HG03097 (cell line): Measurements from ENCODE around the gene TLK2.

Experiments
- ATAC-seq: cut with Tn5 transposase; IDR thresholded peaks from one replicate; pipeline ENCODE4 v1.9.1; 2021; ENCODE audit not compliant: unreplicated experiment, low FRiP score

Gene TLK2

DNA sequence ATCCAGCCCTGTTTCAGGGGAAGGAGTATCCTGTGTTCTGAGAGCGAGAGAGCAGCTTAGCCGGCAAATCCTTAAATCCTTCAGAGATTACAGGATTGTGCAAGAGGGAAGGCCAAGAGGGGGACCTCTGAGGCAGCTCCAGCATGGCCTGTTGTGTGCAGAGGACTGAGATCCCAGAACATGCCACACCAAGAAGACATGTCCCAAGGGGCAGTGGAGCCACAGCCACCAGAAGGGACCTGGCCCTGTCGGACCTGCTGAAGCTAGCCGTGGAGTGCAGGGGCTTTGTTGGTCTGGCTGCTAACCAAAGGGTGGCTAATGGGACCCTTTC, 147.2 kb downstream of the TLK2 start:
- ATAC-seq = no peak

DNA sequence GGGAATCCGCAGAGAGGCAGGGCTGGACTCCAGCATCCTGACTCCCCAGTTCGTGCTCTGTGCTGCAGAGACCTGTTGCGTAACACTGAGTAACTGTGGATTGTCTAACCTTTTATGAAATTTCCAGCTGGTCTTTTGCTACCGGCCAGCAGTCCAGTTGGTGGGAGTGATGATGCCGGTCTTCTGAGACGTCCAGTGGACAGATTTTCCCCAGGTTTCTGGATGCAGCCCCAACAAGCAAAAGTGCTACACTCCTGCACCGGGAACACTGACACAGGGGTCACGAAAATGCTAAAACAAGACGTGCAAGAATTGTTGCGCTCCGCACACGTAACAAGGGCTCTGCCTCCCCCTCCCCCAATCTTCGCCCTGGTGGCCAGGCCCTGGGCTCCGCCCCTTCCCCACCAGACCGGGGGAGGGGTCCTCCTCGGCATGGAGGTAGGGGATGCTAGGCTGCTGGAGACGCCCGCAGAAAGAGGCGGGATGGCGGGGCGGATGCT, 148.1 kb downstream of the TLK2 start:
- no peak for ATAC-seq

DNA sequence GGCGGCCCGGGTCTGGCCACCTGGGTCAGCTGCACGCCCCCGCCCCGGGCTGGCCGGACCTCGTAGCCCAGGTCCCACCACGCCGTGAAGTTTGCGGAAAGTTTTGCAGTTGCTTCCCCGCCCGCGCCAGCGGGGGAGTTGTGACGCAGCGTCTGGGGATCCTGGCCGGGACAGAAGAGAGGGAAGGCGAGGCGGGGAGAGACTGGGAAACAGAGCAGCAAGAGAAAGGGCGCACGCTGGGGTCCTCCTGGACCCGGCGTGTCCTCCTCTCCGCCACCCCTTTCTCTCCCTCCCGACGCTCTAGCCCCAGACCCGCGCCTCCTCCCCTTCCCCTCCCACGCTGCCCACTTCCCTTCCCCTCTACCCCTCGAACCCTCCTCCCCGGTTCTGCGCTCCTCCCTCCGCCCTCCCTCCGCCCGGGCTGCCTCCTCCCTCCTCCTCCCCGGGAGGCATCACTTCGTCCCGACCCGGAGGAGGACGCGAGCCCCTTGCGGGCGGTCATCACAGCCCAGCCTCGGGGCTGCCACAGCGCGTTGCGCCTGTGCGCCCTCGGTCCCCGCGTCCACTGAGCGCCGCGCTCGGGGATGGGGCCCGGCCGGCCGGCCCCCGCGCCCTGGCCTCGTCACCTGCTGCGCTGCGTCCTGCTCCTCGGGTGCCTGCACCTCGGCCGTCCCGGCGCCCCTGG, 148.7 kb downstream of the TLK2 start, which contains the start of gene MRC2:
MRC2 (plus strand) TSS at position 452 of the 685 bp plus-strand sequence; CDS start at position 585, 133 bp downstream.
- ATAC-seq = no peak

GRCh38 chr17:62627904-62628633, 149.4 kb downstream of the TLK2 start:
- ATAC-seq = no peak

GRCh38 chr17:62628831-62629555, 150.4 kb downstream of the TLK2 start:
- ATAC-seq = no peak

- no peak for ATAC-seq
Measured at GRCh38 chr17:62629556-62630364, 151.1 kb downstream of the TLK2 start.

DNA sequence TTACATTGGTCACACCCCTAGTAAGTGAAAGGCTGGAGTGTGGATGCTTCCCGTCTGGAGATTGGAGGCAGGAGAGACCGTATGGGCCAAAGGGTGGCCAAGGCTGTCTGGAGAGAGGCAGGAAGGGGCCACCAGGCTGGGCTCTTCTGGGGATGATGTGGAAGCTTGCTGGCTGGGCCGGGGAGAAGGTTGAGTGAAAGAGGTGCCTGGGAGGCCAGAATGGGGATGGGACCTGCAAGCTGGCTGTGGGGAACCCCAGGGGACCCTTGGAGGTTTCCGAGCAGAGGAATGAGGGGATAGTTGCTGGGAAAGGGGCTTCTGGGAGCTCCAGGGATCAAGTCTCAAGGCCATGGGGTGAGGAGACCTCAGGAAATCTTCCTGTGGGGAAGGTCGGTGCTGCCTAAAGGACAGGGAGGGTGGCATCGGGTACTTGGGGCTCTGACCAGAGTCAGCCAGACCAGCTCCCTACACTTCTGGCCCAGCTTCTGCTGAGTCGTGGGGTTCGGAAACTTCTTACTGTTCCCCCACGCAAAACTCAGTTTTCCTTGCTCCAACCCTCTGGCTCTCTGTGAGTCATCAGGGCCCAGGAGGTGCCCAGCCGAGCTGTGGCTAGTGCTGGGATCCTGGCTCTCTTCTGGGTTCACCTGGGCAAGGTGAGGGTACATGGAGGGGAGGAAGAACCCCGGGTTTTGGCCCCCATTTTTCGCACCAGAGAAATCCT, 151.9 kb downstream of the TLK2 start:
- no peak for ATAC-seq

DNA sequence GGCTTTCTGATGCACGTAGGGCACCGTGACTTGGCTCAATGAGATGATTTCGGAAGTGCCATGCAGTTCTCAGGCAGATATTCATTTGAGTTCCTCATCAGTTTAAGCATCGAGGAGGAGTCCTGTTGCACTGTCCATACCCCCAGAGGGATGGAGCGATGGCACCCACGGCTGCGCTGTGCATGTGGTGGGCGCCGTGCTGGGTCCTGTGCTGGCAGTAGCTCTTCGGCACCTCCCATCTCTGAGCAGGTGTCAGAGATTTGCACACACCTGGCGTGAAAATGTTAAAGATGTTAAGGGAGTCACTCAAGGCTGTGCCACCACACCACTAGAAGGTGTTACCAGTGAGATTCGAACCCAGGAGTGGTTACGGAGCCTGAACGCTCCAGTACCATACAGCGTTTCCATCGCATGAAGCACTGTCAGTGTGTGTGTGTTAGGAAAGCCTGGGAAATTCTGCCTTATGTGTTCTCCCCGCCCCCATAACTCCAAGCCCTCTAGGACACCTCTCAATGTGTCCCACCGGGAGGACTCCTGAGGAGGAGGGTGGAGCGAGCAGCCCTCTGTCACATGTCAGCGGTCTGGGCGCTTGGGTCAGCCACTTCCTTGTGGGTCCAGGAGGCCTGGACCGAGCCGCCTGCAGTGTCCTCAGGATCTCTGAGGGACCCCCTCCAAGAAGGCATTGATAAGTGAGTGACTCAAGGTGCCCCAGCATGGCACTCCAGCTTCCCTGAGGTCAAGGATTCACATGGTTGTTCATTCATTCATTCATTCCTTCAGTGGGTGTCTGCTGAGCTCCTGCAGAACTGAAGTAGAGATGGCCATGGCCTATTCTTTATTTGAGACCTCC, 152.7 kb downstream of the TLK2 start:
- no peak for ATAC-seq

DNA sequence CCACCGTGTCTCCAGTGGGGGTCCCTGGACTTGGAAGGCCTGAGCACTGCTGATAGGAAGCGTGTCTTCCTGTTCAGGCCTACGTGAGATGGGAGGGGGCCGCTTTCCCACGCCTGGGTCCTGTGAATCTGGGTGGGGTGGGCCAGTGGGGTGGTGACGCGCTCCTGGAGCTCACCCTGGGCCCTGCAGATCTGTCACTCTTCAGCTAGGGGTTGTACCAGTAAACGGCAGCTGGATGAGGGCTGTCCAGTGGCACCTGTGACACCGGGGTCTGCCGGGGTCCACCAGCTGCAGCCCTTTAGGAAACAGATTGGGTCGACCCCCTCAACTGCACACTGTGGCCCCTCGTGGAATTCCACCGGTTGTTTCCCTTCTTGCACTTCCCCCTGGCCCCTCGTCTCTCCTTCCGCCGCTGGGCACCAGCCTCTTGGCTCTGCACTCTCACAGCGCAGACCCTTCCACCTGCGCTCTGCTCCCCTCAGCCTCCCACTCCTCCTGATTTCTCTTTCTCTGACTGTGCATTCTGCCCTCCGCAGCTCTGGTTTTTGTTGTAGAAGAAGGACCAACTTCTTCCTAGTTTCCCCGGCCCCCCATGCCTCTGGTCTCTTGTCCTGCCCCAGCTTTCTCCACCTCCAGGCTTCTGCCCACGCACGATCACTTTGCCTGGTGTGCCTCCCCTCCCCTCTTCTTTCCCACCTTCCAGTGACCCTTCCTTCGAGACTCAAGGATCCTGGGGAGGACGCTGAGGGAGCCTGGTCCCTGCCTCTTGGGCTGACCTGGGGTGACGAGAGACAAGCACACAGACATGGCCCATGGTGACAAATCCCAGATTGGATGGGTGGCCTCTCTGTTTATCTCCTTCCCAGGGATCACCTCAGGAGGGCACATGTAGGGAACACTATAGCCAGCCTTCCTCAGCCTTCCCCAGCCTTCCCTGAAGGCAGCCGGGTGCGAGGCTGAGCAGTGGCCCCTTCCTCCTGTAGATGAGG, 153.6 kb downstream of the TLK2 start:
- ATAC-seq = no peak

- ATAC-seq = no peak
Measured at GRCh38 chr17:62637809-62638208, 159.2 kb downstream of the TLK2 start.

DNA sequence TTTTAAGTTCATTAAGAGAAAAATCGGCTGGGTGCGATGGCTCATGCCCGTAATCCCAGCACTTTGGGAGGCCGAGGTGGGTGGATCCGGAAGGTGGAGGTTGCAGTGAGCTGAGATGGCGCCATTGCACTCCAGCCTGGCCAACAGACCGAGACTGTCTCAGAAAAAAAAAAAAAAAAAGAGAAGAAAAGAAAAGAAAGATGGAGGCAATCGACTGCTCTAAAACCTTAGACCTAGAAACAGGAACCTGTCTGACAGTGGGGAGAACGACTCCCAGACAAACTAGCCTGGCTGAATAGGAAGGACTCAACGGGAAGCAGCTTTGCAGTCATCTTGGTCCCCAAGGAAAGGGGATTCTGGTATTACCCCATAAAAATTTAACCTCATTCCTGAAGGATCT, 162.5 kb downstream of the TLK2 start:
- ATAC-seq = no peak

- ATAC-seq = no peak
Measured at GRCh38 chr17:62641951-62642350, 163.3 kb downstream of the TLK2 start.

DNA sequence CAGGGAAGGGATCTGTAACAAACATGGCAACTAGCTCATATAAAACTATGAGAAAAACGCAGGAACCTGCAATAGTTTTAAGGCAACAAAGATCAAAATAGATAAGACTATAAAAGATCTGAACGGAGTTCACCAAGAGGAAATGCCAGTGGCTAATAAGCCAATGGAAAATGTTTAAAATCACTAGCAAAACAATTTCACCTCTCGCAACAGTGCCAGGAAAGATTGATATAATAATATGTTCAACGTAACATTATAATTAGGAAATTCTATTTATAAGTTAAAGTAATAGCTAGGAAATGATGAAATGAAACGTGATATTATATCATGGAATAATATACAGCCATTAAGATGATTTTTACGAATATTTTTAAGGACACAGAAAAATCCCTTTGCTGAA, 164.9 kb downstream of the TLK2 start:
- ATAC-seq = no peak

DNA sequence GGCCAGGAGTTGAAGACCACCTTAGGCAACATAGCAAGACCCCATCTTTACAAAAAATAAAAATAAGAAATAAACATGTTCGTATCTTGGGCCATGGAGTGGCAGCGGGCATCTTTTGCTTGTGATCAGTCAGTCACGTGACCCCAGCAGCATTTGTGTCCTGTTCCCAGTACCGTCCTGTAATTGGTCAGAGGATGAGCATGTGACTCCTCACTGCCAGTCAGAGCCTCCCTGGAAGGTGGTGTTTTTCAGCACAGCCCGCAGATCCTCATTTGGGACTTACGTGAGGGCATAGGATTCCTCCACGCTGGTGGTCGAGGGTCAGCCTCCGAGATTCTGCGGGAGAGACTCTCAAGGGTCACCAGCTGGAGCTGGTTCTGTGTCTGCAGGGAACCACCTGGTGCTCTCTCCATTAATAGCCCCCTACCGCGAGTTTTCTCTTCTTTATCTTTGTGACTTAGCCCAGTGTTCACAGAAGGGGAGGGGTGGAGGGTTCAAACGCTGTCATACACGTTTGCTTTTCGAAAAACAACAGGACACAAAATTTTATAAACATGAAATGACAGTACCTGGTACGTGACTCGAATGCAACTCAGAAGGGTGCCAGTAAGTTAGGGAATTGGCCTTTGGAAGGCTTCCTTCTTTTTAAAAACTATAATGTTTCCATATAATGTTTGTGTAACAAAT, 166.0 kb downstream of the TLK2 start:
- ATAC-seq = no peak

GRCh38 chr17:62648251-62648955, 169.8 kb downstream of the TLK2 start:
- ATAC-seq = no peak

DNA sequence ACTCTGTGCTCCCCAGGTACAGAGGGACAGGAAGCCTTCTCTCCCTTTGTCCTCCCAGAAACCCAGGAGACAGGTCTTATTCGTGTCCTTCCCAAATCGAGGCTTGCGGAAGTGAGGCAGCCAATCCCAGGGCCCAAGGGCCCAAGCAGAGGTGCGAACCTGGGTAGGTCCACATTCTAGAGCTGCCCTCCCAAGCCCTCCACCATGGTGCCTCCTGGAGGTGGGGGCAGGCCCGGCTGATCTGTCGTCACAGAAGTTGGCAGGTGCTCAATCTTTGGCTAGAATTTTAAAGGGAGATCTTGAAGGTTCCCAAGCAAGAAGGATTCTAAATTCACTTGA, 170.3 kb downstream of the TLK2 start:
- ATAC-seq = no peak

DNA sequence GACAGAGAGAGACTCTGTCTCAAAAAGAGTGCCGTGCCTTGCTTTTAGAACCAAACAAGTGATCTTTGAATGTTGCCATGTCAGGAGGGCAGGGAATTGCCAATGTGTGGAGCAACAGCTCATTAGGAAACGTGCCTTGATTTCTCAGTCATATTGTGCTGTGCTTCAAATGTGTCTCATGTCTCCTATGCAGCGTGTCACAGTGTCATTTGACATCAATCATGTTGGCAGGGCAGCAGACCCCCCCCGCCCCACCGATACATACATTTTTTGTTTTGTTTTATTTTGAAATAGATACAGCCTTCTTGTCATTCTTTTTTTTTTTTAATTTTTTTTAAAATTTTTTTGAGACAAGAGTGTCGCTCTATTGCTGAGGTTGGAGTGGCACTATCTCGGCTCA, 170.9 kb downstream of the TLK2 start:
- no peak for ATAC-seq
